Measurements from ENCODE around the gene KCNG2.

Gene KCNG2

GRCh38 chr18:79786786-79787526 is 10.8 kb upstream of the KCNG2 start:
- H3K9ac ChIP-seq (ENCODE audit: low read depth, low read length): no peak overlapping the region
- H3K4me1 ChIP-seq (ENCODE audit: insufficient read depth, low read length): no peaks in the 10 kb centered on the region
- no peaks in the 10 kb centered on the region for H3K9me3 ChIP-seq (ENCODE audit: control insufficient read depth, insufficient read depth, low read length)
- H3K36me3 ChIP-seq (ENCODE audit: insufficient read depth, low read length): no peaks in the 10 kb centered on the region

GRCh38 chr18:79787527-79787864 is 10.2 kb upstream of the KCNG2 start:
- Histone ChIP-seq H3K9me3 (ENCODE audit: control insufficient read depth, insufficient read depth, low read length) (no peaks in the 10 kb centered on the region), H3K36me3 (ENCODE audit: insufficient read depth, low read length) (no peaks in the 10 kb centered on the region), H3K9ac (ENCODE audit: low read depth, low read length) (no peak overlapping the region; the same call in 1 of the 2 replicates), H3K4me1 (ENCODE audit: insufficient read depth, low read length) (no peaks in the 10 kb centered on the region)

GRCh38 chr18:79787865-79788733 is 9.6 kb upstream of the KCNG2 start:
- Histone ChIP-seq H3K36me3 (ENCODE audit: insufficient read depth, low read length) (no peaks in the 10 kb centered on the region), H3K9ac (ENCODE audit: low read depth, low read length) (peak overlapping the region; percentile 48), H3K9me3 (ENCODE audit: control insufficient read depth, insufficient read depth, low read length) (no peaks in the 10 kb centered on the region), H3K4me1 (ENCODE audit: insufficient read depth, low read length) (no peaks in the 10 kb centered on the region)

- no peaks in the 10 kb centered on the region for H3K9me3 ChIP-seq (ENCODE audit: control insufficient read depth, insufficient read depth, low read length)
- H3K36me3 ChIP-seq (ENCODE audit: insufficient read depth, low read length): no peaks in the 10 kb centered on the region
- no peaks in the 10 kb centered on the region for H3K4me1 ChIP-seq (ENCODE audit: insufficient read depth, low read length)
- H3K9ac ChIP-seq (ENCODE audit: low read depth, low read length): peak overlapping the region; percentile 48; the same call in 1 of the 2 replicates
Observed at GRCh38 chr18:79788734-79789085, 9.0 kb upstream of the KCNG2 start.

- no peaks in the 10 kb centered on the region for H3K9me3 ChIP-seq (ENCODE audit: control insufficient read depth, insufficient read depth, low read length)
- no peak overlapping the region for H3K9ac ChIP-seq (ENCODE audit: low read depth, low read length)
- no peaks in the 10 kb centered on the region for H3K4me1 ChIP-seq (ENCODE audit: insufficient read depth, low read length)
- no peaks in the 10 kb centered on the region for H3K36me3 ChIP-seq (ENCODE audit: insufficient read depth, low read length)
Observed at GRCh38 chr18:79789091-79789891, 8.4 kb upstream of the KCNG2 start.

GRCh38 chr18:79789901-79790890 is 7.5 kb upstream of the KCNG2 start:
- H3K9me3 ChIP-seq (ENCODE audit: control insufficient read depth, insufficient read depth, low read length): no peaks in the 10 kb centered on the region
- H3K9ac ChIP-seq (ENCODE audit: low read depth, low read length): no peak overlapping the region
- no peaks in the 10 kb centered on the region for H3K4me1 ChIP-seq (ENCODE audit: insufficient read depth, low read length)

GRCh38 chr18:79790996-79791972 is 6.5 kb upstream of the KCNG2 start:
- Histone ChIP-seq H3K9me3 (ENCODE audit: control insufficient read depth, insufficient read depth, low read length) (no peaks in the 10 kb centered on the region), H3K4me1 (ENCODE audit: insufficient read depth, low read length) (no peaks in the 10 kb centered on the region), H3K9ac (ENCODE audit: low read depth, low read length) (no peak overlapping the region), H3K36me3 (ENCODE audit: insufficient read depth, low read length) (no peaks in the 10 kb centered on the region)

More at GRCh38 chr18:79789901-79790890, 7.5 kb upstream of the KCNG2 start:
- no peaks in the 10 kb centered on the region for H3K36me3 ChIP-seq (ENCODE audit: insufficient read depth, low read length)

GRCh38 chr18:79792096-79792987 is 5.4 kb upstream of the KCNG2 start:
- H3K36me3 ChIP-seq (ENCODE audit: insufficient read depth, low read length): no peaks in the 10 kb centered on the region
- no peaks in the 10 kb centered on the region for H3K9me3 ChIP-seq (ENCODE audit: control insufficient read depth, insufficient read depth, low read length)
- no peak overlapping the region for H3K9ac ChIP-seq (ENCODE audit: low read depth, low read length)
- H3K4me1 ChIP-seq (ENCODE audit: insufficient read depth, low read length): no peaks in the 10 kb centered on the region

- Histone ChIP-seq H3K9ac (ENCODE audit: low read depth, low read length) (no peak overlapping the region), H3K36me3 (ENCODE audit: insufficient read depth, low read length) (no peaks in the 10 kb centered on the region), H3K4me1 (ENCODE audit: insufficient read depth, low read length) (no peaks in the 10 kb centered on the region), H3K9me3 (ENCODE audit: control insufficient read depth, insufficient read depth, low read length) (no peaks in the 10 kb centered on the region)
Observed at GRCh38 chr18:79792988-79793355, 4.8 kb upstream of the KCNG2 start.

- Histone ChIP-seq H3K9ac (ENCODE audit: low read depth, low read length) (no peak overlapping the region), H3K9me3 (ENCODE audit: control insufficient read depth, insufficient read depth, low read length) (no peaks in the 10 kb centered on the region), H3K4me1 (ENCODE audit: insufficient read depth, low read length) (no peaks in the 10 kb centered on the region), H3K36me3 (ENCODE audit: insufficient read depth, low read length) (no peaks in the 10 kb centered on the region)
Observed at GRCh38 chr18:79794846-79795245, 2.9 kb upstream of the KCNG2 start.

GRCh38 chr18:79795446-79795845 is 2.3 kb upstream of the KCNG2 start:
- no peaks in the 10 kb centered on the region for H3K36me3 ChIP-seq (ENCODE audit: insufficient read depth, low read length)
- H3K4me1 ChIP-seq (ENCODE audit: insufficient read depth, low read length): no peaks in the 10 kb centered on the region
- H3K9ac ChIP-seq (ENCODE audit: low read depth, low read length): no peak overlapping the region
- H3K9me3 ChIP-seq (ENCODE audit: control insufficient read depth, insufficient read depth, low read length): no peaks in the 10 kb centered on the region

GRCh38 chr18:79796016-79796415 is 1.7 kb upstream of the KCNG2 start:
- Histone ChIP-seq H3K9me3 (ENCODE audit: control insufficient read depth, insufficient read depth, low read length) (no peaks in the 10 kb centered on the region), H3K36me3 (ENCODE audit: insufficient read depth, low read length) (no peaks in the 10 kb centered on the region), H3K4me1 (ENCODE audit: insufficient read depth, low read length) (no peaks in the 10 kb centered on the region), H3K9ac (ENCODE audit: low read depth, low read length) (no peak overlapping the region)

Data from ES-I3 (cell line).